ENCODE results near the gene DNM3.

Gene DNM3

DNA sequence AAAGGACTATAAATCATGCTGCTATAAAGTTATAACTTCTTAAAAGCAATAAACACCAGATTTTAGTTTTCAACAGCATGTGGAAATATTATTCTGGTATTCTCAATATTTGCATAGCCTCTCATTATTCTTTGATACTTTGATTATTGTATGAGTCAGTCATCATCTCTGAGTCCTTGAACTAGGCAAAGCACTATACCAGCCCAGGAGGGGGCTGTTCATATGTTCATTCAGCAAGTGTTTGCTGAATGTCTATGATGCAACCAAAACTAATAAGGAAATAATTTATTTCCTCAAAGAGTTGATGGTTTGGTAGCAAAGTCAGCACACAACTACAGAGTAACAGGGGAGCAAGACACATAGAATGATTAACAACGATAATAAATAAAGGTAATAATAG, 403.6 kb downstream of the DNM3 start:
- TF ChIP-seq TCF12 (IDR thresholded peaks at IDR 0.05; ENCODE audit: low read depth) (no peak), CEBPB (IDR thresholded peaks at IDR 0.05) (no peak), TAF1 (IDR thresholded peaks at IDR 0.05; ENCODE audit: low read depth) (no peak), TEAD4 (IDR thresholded peaks at IDR 0.05) (no peak), USF1 (IDR thresholded peaks at IDR 0.05) (no peak), EGR1 (IDR thresholded peaks at IDR 0.05) (no peak), YY1 (IDR thresholded peaks at IDR 0.05; ENCODE audit: low read depth) (no peak), NFIC (IDR thresholded peaks at IDR 0.05) (no peak), CREB1 (IDR thresholded peaks at IDR 0.05; ENCODE audit: low read depth) (no peak), EP300 (IDR thresholded peaks at IDR 0.05; ENCODE audit: borderline replicate concordance) (no peak), MAX (IDR thresholded peaks at IDR 0.05) (no peak), FOXM1 (IDR thresholded peaks at IDR 0.05; ENCODE audit: borderline replicate concordance, low read depth) (no peak), REST (IDR thresholded peaks at IDR 0.05; ENCODE audit: low read depth) (no peak)

DNA sequence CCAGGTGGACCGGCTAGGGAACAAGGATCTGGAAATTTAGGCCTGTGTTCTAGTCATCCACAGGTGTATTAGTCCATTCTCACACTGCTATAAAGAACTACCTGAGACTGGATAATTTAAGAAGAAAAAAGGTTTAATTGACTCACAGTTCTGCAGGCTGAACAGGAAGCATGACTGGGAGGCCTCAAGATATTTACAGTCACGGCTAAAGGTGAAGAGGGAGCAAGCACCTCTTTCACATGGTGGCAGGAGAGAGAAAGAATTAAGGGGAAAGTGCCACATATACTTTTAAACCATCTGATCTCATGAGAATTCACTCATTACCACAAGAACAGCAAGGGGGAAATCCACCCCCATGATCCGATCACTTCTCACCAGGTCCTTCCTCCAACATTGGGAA, 404.5 kb downstream of the DNM3 start:
- TF ChIP-seq REST (IDR thresholded peaks at IDR 0.05; ENCODE audit: low read depth) (no peak), FOXM1 (IDR thresholded peaks at IDR 0.05; ENCODE audit: borderline replicate concordance, low read depth) (no peak), CEBPB (IDR thresholded peaks at IDR 0.05) (no peak), EGR1 (IDR thresholded peaks at IDR 0.05) (no peak), MAX (IDR thresholded peaks at IDR 0.05) (no peak), YY1 (IDR thresholded peaks at IDR 0.05; ENCODE audit: low read depth) (no peak), RAD21 (IDR thresholded peaks at IDR 0.05; ENCODE audit: low read depth) (no peak), TCF12 (IDR thresholded peaks at IDR 0.05; ENCODE audit: low read depth) (no peak), NFIC (IDR thresholded peaks at IDR 0.05) (no peak), TAF1 (IDR thresholded peaks at IDR 0.05; ENCODE audit: low read depth) (no peak), TEAD4 (IDR thresholded peaks at IDR 0.05) (no peak), CREB1 (IDR thresholded peaks at IDR 0.05; ENCODE audit: low read depth) (no peak), ZBTB7A (IDR thresholded peaks at IDR 0.05; ENCODE audit: low read depth) (no peak), EP300 (IDR thresholded peaks at IDR 0.05; ENCODE audit: borderline replicate concordance) (no peak), USF1 (IDR thresholded peaks at IDR 0.05) (no peak)

DNA sequence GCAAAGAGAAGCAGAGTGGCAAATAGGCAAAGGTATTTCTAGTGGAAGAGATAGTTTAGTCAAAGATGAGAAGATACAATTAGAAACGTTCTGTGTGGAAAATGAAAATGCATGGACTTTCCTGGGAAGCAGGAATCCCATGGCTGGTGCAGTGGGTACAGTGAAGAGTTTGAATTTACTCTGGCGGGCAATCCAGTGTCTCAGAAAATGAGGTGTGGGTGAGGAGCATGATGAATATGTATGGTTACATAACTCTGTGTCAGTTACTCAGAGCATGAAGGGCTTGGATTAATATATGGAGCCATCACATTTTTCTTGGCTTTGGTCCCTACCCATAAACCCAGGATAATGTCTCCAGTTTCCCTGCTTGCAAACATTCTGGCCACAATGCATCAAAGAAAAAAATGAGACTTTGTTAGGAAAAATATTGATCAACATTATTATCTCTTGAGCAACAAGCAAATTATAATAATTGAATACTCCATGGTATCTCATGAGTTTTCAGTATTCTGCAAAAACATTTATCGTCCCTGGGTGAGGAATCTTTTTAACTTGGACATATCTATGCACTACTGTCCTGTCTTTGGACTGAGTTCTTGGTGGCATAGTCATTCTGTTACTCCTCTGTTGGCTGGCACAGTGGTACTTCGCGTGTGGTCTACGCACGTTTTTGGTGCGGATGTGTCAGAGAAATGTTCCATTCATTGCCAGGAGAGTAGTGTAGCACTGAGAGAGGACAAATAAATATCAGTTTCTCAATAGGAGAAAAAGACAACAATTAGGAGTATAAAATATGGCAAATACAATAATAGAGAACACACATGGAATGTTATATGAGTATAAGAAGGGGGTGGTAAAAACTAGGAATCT, 405.5 kb downstream of the DNM3 start:
- TF ChIP-seq TAF1 (IDR thresholded peaks at IDR 0.05; ENCODE audit: low read depth) (no peak), TEAD4 (IDR thresholded peaks at IDR 0.05) (no peak), MAX (IDR thresholded peaks at IDR 0.05) (no peak), USF1 (IDR thresholded peaks at IDR 0.05) (no peak), NFIC (IDR thresholded peaks at IDR 0.05) (no peak), EGR1 (IDR thresholded peaks at IDR 0.05) (no peak), CREB1 (IDR thresholded peaks at IDR 0.05; ENCODE audit: low read depth) (no peak), YY1 (IDR thresholded peaks at IDR 0.05; ENCODE audit: low read depth) (no peak), TCF12 (IDR thresholded peaks at IDR 0.05; ENCODE audit: low read depth) (no peak), ZBTB7A (IDR thresholded peaks at IDR 0.05; ENCODE audit: low read depth) (no peak), FOXM1 (IDR thresholded peaks at IDR 0.05; ENCODE audit: borderline replicate concordance, low read depth) (no peak), CEBPB (IDR thresholded peaks at IDR 0.05) (no peak), REST (IDR thresholded peaks at IDR 0.05; ENCODE audit: low read depth) (no peak), RAD21 (IDR thresholded peaks at IDR 0.05; ENCODE audit: low read depth) (no peak), EP300 (IDR thresholded peaks at IDR 0.05; ENCODE audit: borderline replicate concordance) (no peak)
